Measurements from ENCODE around the gene HERC2. TPM values are rescaled to one million over a fixed set of nuclear protein-coding genes. Genes with fewer than 3 reads are reported as not detected.

The HERC2 gene
- total and polyA plus RNA-seq, 2 of the 8 experiments (the other 6 are each of a cell fraction or from before 2014, with no cell fraction given), result 83.0 to 88.7 TPM

DNA sequence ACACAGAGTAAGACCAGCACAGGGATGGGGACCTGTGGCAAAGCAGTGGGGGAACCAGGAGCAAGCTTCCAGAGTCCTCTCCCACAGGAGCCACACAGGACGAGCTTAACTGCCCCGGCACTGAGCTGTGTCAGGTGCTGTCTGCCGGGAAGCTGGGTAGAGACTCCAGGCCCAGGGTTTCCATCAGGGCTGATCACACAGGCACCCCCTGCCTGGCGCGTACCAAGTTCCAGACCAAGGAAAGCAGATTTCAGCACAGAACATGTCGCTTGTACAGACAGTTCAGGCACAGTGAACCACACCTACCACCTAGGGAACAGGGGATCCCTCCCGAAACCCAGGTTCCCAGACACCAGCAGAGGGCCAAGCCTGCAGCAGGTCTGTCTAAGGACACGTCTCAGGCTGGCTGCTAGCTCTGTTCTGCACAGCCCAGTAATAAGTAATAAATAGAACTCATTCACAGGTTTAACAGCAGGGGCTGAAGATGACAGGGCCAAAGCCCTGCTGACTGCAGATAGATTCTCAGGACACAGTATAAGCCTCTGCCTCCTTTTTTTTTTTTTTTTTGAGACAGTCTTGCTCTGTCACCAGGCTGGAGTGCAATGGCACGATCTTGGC lies 192.6 kb downstream of the HERC2 start (continued):
- TF ChIP-seq EZH2 (IDR thresholded peaks at IDR 0.05; ENCODE audit: low read depth, low read length, severe bottlenecking) (no peak), CHD7 (IDR thresholded peaks at IDR 0.05; ENCODE audit: insufficient replicate concordance, low read length) (no peak), SUZ12 (IDR thresholded peaks at IDR 0.05; ENCODE audit: low read length) (no peak)
